Neutrophil (primary cell): ENCODE data around the gene AP5M1.

Source experiments
- H3K27ac ChIP-seq: fragments of 200-600 bp; sonication (generic); 2 replicates; pipeline ENCODE4 v1.5.1; 2016; ENCODE audit warnings: mild to moderate bottlenecking, moderate library complexity
- H3K27me3 ChIP-seq: fragments of 200-600 bp; sonication (generic); 2 replicates; pipeline ENCODE4 v1.6.0; 2016; ENCODE audit warnings: mild to moderate bottlenecking
- H3K36me3 ChIP-seq: fragments of 200-600 bp; sonication (generic); 2 replicates; pipeline ENCODE4 v1.5.1; 2017
- H3K4me1 ChIP-seq, 2 experiments: fragments of 200-600 bp in 1 of 2; sonication (generic) in 1 of 2; 1 replicate in 1 of 2; 2 replicates in 1 of 2; pipeline versions ENCODE4 v1.5.1 to v1.6.1; 2013 to 2016; ENCODE audit warnings: low read depth in 1 of 2, low read length in 1 of 2, mild to moderate bottlenecking in 1 of 2, moderate library complexity in 1 of 2; ENCODE audit not compliant: control insufficient read depth in 1 of 2, insufficient read depth in 1 of 2
- H3K4me3 ChIP-seq, 2 experiments: fragments of 200-600 bp in 1 of 2; sonication (generic) in 1 of 2; 1 replicate in 1 of 2; 2 replicates in 1 of 2; pipeline ENCODE4 v1.5.1; 2013 to 2016; ENCODE audit warnings: low read depth in 1 of 2, low read length in 1 of 2, mild to moderate bottlenecking in 1 of 2, moderate library complexity in 1 of 2
- H3K9me3 ChIP-seq: fragments of 200-600 bp; sonication (generic); 2 replicates; pipeline ENCODE4 v1.5.1; 2016
- CTCF ChIP-seq: fragments of 200-600 bp; sonication (generic); IDR thresholded peaks from 2 replicates; pipeline ENCODE4 v1.5.1; 2016; ENCODE audit warnings: antibody characterized with exemption

AP5M1 gene

DNA sequence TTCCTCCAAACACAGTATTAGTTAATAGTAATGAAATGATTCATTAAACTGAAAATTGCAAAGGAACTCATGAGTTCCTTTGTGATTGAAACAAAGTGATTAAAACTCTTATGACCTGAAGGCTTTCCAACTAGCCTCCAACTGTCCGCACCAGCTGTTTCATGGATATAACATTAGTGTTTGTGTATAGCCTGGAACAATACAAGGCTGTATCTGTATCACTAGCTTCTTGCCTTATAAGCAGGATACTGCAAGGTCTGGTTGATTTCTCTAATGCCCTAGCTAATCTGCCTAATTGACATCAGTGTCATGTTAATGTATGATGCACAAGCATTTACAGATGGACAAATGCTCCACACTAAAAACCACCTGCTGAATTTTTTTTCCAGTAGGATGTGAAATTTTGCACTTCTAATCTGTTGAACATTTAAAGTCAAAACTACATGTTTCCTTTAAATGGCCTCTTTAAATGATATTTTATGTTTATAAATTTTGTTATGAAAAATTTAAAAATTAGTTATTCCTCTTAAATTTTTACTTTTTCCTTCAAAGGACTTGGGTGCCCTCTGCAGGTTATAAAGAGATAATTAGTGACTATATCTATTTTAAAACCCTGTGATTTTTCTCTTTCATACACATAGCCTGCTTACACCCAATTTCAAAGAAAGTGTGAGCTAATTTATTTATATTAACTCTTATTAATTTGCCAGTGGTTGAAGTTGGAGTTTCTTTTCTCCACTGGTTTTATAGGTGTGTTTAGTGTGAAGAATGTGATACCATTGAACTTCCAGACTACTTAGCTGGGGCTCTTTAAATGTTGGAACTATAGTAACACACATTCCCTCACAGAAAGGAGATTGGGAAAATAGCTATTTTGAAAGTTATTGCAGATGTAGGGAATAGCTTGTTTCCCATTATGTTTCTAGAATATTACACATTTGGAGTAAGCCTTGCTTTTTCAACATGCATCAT lies 25.4 kb downstream of the AP5M1 start:
- peaks cover 29% of the 10 kb centered on the region for H3K36me3 ChIP-seq
- no peak overlapping the region for H3K27ac ChIP-seq
- H3K4me3 ChIP-seq = no peak overlapping the region
- no peaks in the 10 kb centered on the region for H3K27me3 ChIP-seq
- no peaks in the 10 kb centered on the region for H3K9me3 ChIP-seq
- TF ChIP-seq CTCF = no peak
- no peaks in the 10 kb centered on the region for H3K4me1 ChIP-seq

DNA sequence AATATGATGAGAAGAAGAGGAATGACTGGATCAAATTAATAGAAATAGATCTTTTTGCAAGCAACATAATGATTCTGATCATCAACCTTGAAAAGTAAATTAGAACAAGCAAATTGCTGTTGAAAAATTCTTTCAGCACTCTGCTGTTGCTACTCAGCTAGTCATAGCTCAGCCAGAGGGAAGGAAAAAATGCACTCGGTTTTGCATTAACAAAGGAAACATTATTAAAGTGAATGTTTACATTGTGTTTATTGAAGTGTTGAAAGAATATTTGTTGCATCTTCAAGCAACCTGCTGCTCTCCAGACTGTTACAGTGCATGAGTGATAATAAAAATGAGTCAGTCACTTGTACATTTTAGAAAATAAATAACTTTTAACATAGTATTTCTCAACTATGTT lies 26.5 kb downstream of the AP5M1 start:
- no peak for TF ChIP-seq CTCF
- H3K9me3 ChIP-seq = no peaks in the 10 kb centered on the region
- peaks cover 18% of the 10 kb centered on the region for H3K36me3 ChIP-seq
- no peak overlapping the region for H3K4me3 ChIP-seq
- no peak overlapping the region for H3K27ac ChIP-seq
- no peaks in the 10 kb centered on the region for H3K4me1 ChIP-seq
- no peaks in the 10 kb centered on the region for H3K27me3 ChIP-seq

- no peaks in the 10 kb centered on the region for H3K9me3 ChIP-seq
- peaks cover 20% of the 10 kb centered on the region for H3K27me3 ChIP-seq
- no peak for TF ChIP-seq CTCF
- H3K36me3 ChIP-seq = no peaks in the 10 kb centered on the region
- no peak overlapping the region for H3K4me3 ChIP-seq
- no peak overlapping the region for H3K27ac ChIP-seq
- H3K4me1 ChIP-seq = no peaks in the 10 kb centered on the region
These were observed 29.1 kb downstream of the AP5M1 start for GRCh38 chr14:57297852-57298251.

GRCh38 chr14:57299511-57299910 lies 30.7 kb downstream of the AP5M1 start:
- H3K4me1 ChIP-seq = no peaks in the 10 kb centered on the region
- H3K27me3 ChIP-seq = peaks cover 37% of the 10 kb centered on the region
- no peak overlapping the region for H3K27ac ChIP-seq
- H3K36me3 ChIP-seq = no peaks in the 10 kb centered on the region
- no peaks in the 10 kb centered on the region for H3K9me3 ChIP-seq
- TF ChIP-seq CTCF = no peak
- no peak overlapping the region for H3K4me3 ChIP-seq

GRCh38 chr14:57302883-57303282 lies 34.1 kb downstream of the AP5M1 start:
- Histone ChIP-seq H3K27me3 (peaks cover 71% of the 10 kb centered on the region), H3K36me3 (no peaks in the 10 kb centered on the region), H3K4me1 (no peaks in the 10 kb centered on the region), H3K4me3 (no peak overlapping the region), H3K9me3 (no peaks in the 10 kb centered on the region), H3K27ac (no peak overlapping the region)
- no peak for TF ChIP-seq CTCF
